Progenitor cell of endocrine pancreas (in vitro differentiated cells): ENCODE measurements around the gene ACTR5. TPM values are rescaled to one million over a fixed set of nuclear protein-coding genes. Genes with fewer than 3 reads are reported as not detected.

ENCODE experiments used
- DNase-seq: peaks from one replicate; pipeline ENCODE4 v3.0.0; 2021; ENCODE audit warnings: low spot score; ENCODE audit not compliant: unreplicated experiment
- H3K27ac Mint-ChIP-seq: 2 replicates; pipeline ENCODE4 v1.8.0; 2021; ENCODE audit warnings: mild to moderate bottlenecking, moderate library complexity, mixed read lengths
- H3K27me3 Mint-ChIP-seq: 2 replicates; pipeline ENCODE4 v1.8.0; 2021; ENCODE audit warnings: mixed read lengths
- H3K36me3 Mint-ChIP-seq: 2 replicates; pipeline ENCODE4 v1.8.0; 2022; ENCODE audit warnings: mixed read lengths; ENCODE audit not compliant: insufficient read depth
- H3K4me1 Mint-ChIP-seq: 2 replicates; pipeline ENCODE4 v1.8.0; 2021; ENCODE audit warnings: low read depth, mixed read lengths
- H3K4me3 Mint-ChIP-seq: 2 replicates; pipeline ENCODE4 v1.8.0; 2021; ENCODE audit warnings: low read depth, mild to moderate bottlenecking, moderate library complexity, mixed read lengths
- H3K9me3 Mint-ChIP-seq: 2 replicates; pipeline ENCODE4 v1.8.0; 2021; ENCODE audit warnings: low read depth, mixed read lengths
- CTCF ChIP-seq: fragments of 200-600 bp; sonication (generic); IDR thresholded peaks from one replicate; pipeline ENCODE4 v1.5.0; 2021; ENCODE audit warnings: antibody characterized with exemption, mild to moderate bottlenecking; ENCODE audit not compliant: unreplicated experiment
- total RNA-seq: library from RNA; stranded (reverse); gene quantifications from 2 replicates; pipeline ENCODE4 v1.2.1, GENCODE V29; 2021

The ACTR5 gene
- total RNA-seq, 1 donor from 2014 or later: 9.8 TPM

GRCh38 chr20:38725931-38726803 lies 22.1 kb upstream of the ACTR5 start:
- Mint-ChIP-seq H3K9me3 (no peaks in the 10 kb centered on the region), H3K4me1 (peaks cover 8% of the 10 kb centered on the region), H3K36me3 (no peaks in the 10 kb centered on the region), H3K27ac (peak overlapping the region; percentile 1), H3K27me3 (peaks cover 92% of the 10 kb centered on the region), H3K4me3 (no peak overlapping the region)
- peak; percentile 65 for DNase-seq
- peak; percentile 64 for TF ChIP-seq CTCF

- Mint-ChIP-seq H3K36me3 (no peaks in the 10 kb centered on the region), H3K9me3 (no peaks in the 10 kb centered on the region), H3K27ac (peak overlapping the region; percentile 1), H3K4me3 (no peak overlapping the region), H3K4me1 (peaks cover 8% of the 10 kb centered on the region), H3K27me3 (peaks cover 92% of the 10 kb centered on the region)
- peak; percentile 45 for DNase-seq
- peak; percentile 52 for TF ChIP-seq CTCF
Measured at GRCh38 chr20:38726804-38727606, 21.3 kb upstream of the ACTR5 start.

- H3K27me3 Mint-ChIP-seq: peaks cover 92% of the 10 kb centered on the region
- peaks cover 8% of the 10 kb centered on the region for H3K4me1 Mint-ChIP-seq
- H3K27ac Mint-ChIP-seq: no peak overlapping the region
- no peak overlapping the region for H3K4me3 Mint-ChIP-seq
- H3K9me3 Mint-ChIP-seq: no peaks in the 10 kb centered on the region
- no peak for DNase-seq
- H3K36me3 Mint-ChIP-seq: no peaks in the 10 kb centered on the region
- no peak for TF ChIP-seq CTCF
Measured at GRCh38 chr20:38727607-38728190, 20.6 kb upstream of the ACTR5 start.

GRCh38 chr20:38728191-38728781 lies 20.0 kb upstream of the ACTR5 start:
- Mint-ChIP-seq H3K9me3 (no peaks in the 10 kb centered on the region), H3K4me3 (no peak overlapping the region), H3K27me3 (peaks cover 91% of the 10 kb centered on the region), H3K36me3 (no peaks in the 10 kb centered on the region), H3K4me1 (peaks cover 8% of the 10 kb centered on the region), H3K27ac (no peak overlapping the region)
- no peak for TF ChIP-seq CTCF
- no peak for DNase-seq
